ENCODE results near the gene SLC37A2. TPM values are rescaled to one million over a fixed set of nuclear protein-coding genes. Genes with fewer than 3 reads are reported as not detected.

The SLC37A2 gene
- total and polyA plus RNA-seq, 2 of the 13 experiments (the other 11 are each of a cell fraction or from before 2014, with no cell fraction given): 4.6 to 7.1 TPM

DNA sequence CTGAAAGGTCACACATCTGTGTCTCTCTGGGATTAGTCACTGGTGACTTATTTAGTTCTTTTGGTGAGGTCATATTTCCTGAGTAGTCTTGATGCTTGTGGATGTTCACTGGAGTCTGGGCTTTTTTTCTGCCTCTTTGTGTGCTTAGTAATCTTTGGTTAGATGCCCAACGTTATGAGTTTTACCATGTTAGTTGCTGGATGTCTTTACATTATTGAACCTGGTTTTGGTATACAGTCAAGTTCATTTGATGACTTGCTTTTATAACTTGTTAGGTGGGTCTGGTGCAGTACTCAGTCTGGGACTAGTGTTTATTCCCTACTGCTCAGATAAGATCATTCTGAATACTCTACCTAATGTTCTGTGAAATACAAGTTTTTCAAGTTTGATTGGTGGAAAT is 26.2 kb upstream of the SLC37A2 start:
- DNase-seq (ENCODE audit: low spot score) (no peak), ATAC-seq (no peak), FAIRE-seq (no peak)
- Histone ChIP-seq H3K4me3 (replicated peaks in 1 of 3; ENCODE audit: insufficient read depth in 1 of 3, low read depth in 2 of 3, low read length in 3 of 3) (no peak overlapping the region), H3K36me3 (replicated peaks in 1 of 2; ENCODE audit: control insufficient read depth in 1 of 2, insufficient read depth in 2 of 2, low read length in 2 of 2) (peaks cover 0 to 3% of the 10 kb centered on the region in 2 experiments; a peak in 1 of 5 replicates), H3K4me2 (ENCODE audit: low read depth, low read length) (no peak overlapping the region), H3K79me2 (ENCODE audit: insufficient read depth, low read length) (no peaks in the 10 kb centered on the region), H4K20me1 (ENCODE audit: insufficient read depth, low read length) (no peaks in the 10 kb centered on the region), H3K9me3 (ENCODE audit: low read length) (no peaks in the 10 kb centered on the region), H2AFZ (ENCODE audit: low read length) (no peak overlapping the region), H3K27ac (ENCODE audit: extremely low read length, insufficient read depth, low read length) (no peak overlapping the region), H3K27me3 (ENCODE audit: control insufficient read depth in 1 of 2, insufficient read depth in 2 of 2, low read length in 2 of 2) (no peaks in the 10 kb centered on the region), H3K9ac (ENCODE audit: insufficient read depth, low read depth, low read length) (no peak overlapping the region), H3K4me1 (ENCODE audit: insufficient read depth, low read length) (no peaks in the 10 kb centered on the region)
- TF ChIP-seq ZNF383 (CRISPR knock-in tag; IDR thresholded peaks at IDR 0.05; ENCODE audit: borderline replicate concordance) (no peak), ZNF326 (CRISPR knock-in tag; IDR thresholded peaks at IDR 0.05; ENCODE audit: borderline replicate concordance) (no peak), MAF1 (CRISPR knock-in tag; IDR thresholded peaks at IDR 0.05; ENCODE audit: borderline replicate concordance) (no peak), RBM39 (IDR thresholded peaks at IDR 0.05; ENCODE audit: low read depth, low read length, poor library complexity, severe bottlenecking) (no peak), CC2D1A (CRISPR knock-in tag; IDR thresholded peaks at IDR 0.05) (no peak), CEBPB (IDR thresholded peaks at IDR 0.05; ENCODE audit: borderline replicate concordance, low read depth, low read length) (no peak), MATR3 (CRISPR knock-in tag; IDR thresholded peaks at IDR 0.05) (no peak), EHMT2 (IDR thresholded peaks at IDR 0.05; ENCODE audit: borderline replicate concordance, low read depth, low read length) (no peak), ZNF616 (CRISPR knock-in tag; IDR thresholded peaks at IDR 0.05; ENCODE audit: low read depth) (no peak), ZFX (CRISPR knock-in tag; IDR thresholded peaks at IDR 0.05; ENCODE audit: low read depth) (no peak), MED1 (CRISPR knock-in tag; IDR thresholded peaks at IDR 0.05) (no peak), IRX3 (CRISPR knock-in tag; IDR thresholded peaks at IDR 0.05; ENCODE audit: borderline replicate concordance, low read depth) (no peak), SP4 (CRISPR knock-in tag; IDR thresholded peaks at IDR 0.05) (no peak), FLYWCH1 (CRISPR knock-in tag; IDR thresholded peaks at IDR 0.05) (no peak), GATAD1 (CRISPR knock-in tag; IDR thresholded peaks at IDR 0.05) (no peak)
- TF ChIP-seq, protein P1, sequence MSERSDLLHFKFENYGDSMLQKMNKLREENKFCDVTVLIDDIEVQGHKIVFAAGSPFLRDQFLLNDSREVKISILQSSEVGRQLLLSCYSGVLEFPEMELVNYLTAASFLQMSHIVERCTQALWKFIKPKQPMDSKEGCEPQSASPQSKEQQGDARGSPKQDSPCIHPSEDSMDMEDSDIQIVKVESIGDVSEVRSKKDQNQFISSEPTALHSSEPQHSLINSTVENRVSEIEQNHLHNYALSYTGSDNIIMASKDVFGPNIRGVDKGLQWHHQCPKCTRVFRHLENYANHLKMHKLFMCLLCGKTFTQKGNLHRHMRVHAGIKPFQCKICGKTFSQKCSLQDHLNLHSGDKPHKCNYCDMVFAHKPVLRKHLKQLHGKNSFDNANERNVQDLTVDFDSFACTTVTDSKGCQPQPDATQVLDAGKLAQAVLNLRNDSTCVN (CRISPR knock-in tag; IDR thresholded peaks at IDR 0.05; ENCODE audit: borderline replicate concordance): no peak
- in situ Hi-C loops (cut with HindIII; ENCODE audit: extremely low pct_ligation_motif_present, low pct_unique_long_range_greater_than_20kb): no loop called here
- WGBS (ENCODE audit: low lambda C conversion rate): 90% methylated on average over 1 of the region's 1 CpG
- BruUV-seq (replicated peaks): no TSS peak
- CTCF ChIA-PET (ENCODE audit: low intra/inter-chr PET ratio, low total read pairs): no interaction called here
- intact Hi-C loops (cut with micrococcal nuclease; ENCODE audit: unreplicated experiment): no loop called here
- POLR2A ChIA-PET: no interaction called here
